ENCODE measurements around the gene HOXB8. TPM values are rescaled to one million over a fixed set of nuclear protein-coding genes. Genes with fewer than 3 reads are reported as not detected.

The HOXB8 gene
- total and polyA plus RNA-seq, 2 experiments from 2014 or later, result not detected

GRCh38 chr17:48600244-48601098 lies 14.6 kb downstream of the HOXB8 start:
- no peaks in the 10 kb centered on the region for H3K36me3 ChIP-seq (ENCODE audit: insufficient read depth)
- peaks cover 65% of the 10 kb centered on the region for H3F3A ChIP-seq (replicated peaks; ENCODE audit: low read depth)
- no peaks in the 10 kb centered on the region for H3K9me2 ChIP-seq (ENCODE audit: insufficient read depth)
- Mint-ChIP-seq H3K4me1 (peaks cover 25% of the 10 kb centered on the region), H3K36me3 (ENCODE audit: low read depth) (peaks cover 3% of the 10 kb centered on the region; the same call in 1 of the 3 replicates), H3K9me3 (peaks cover 4% of the 10 kb centered on the region; the same call in 1 of the 3 replicates), H3K27ac (no peak overlapping the region), H3K4me3 (no peak overlapping the region), H3K27me3 (ENCODE audit: insufficient read depth, low read depth, poor library complexity) (peaks cover 100% of the 10 kb centered on the region)
- DNase-seq (ENCODE audit: low spot score) (no peak), ATAC-seq (no peak)
- H2AFZ ChIP-seq, result no peak overlapping the region
- no peak overlapping the region for H3K4me2 ChIP-seq
- peak; percentile 89 for TF ChIP-seq EZH2 (IDR thresholded peaks at IDR 0.05; ENCODE audit: low read depth, unreplicated experiment)
- no peak for TF ChIP-seq ZNF462 (CRISPR knock-in tag; IDR thresholded peaks at IDR 0.05)
- H3K4me3 ChIP-seq, result no peak overlapping the region
- peaks cover 71% of the 10 kb centered on the region for H4K20me1 ChIP-seq (replicated peaks; ENCODE audit: insufficient read depth)
- no peaks in the 10 kb centered on the region for H3K79me2 ChIP-seq (replicated peaks; ENCODE audit: insufficient read depth)
- H3K4me1 ChIP-seq (ENCODE audit: insufficient read depth), result peaks cover 44% of the 10 kb centered on the region
- H3K27me3 ChIP-seq (ENCODE audit: insufficient read depth), result peaks cover 100% of the 10 kb centered on the region
- H3K27ac ChIP-seq (ENCODE audit: low read depth), result no peak overlapping the region

GRCh38 chr17:48599354-48599753 lies 15.7 kb downstream of the HOXB8 start:
- Histone ChIP-seq H3K9me2 (ENCODE audit: insufficient read depth) (no peaks in the 10 kb centered on the region), H2AFZ (no peak overlapping the region), H3K79me2 (replicated peaks; ENCODE audit: insufficient read depth) (no peaks in the 10 kb centered on the region), H3K27ac (ENCODE audit: low read depth) (no peak overlapping the region), H3K27me3 (ENCODE audit: insufficient read depth) (peaks cover 100% of the 10 kb centered on the region), H3K4me2 (no peak overlapping the region), H3K4me3 (no peak overlapping the region), H3F3A (replicated peaks; ENCODE audit: low read depth) (peaks cover 64% of the 10 kb centered on the region), H4K20me1 (replicated peaks; ENCODE audit: insufficient read depth) (peaks cover 66% of the 10 kb centered on the region), H3K36me3 (ENCODE audit: insufficient read depth) (no peaks in the 10 kb centered on the region), H3K4me1 (ENCODE audit: insufficient read depth) (peaks cover 49% of the 10 kb centered on the region)
- Mint-ChIP-seq H3K36me3 (ENCODE audit: low read depth) (peaks cover 3% of the 10 kb centered on the region; the same call in 1 of the 3 replicates), H3K27ac (no peak overlapping the region), H3K4me3 (no peak overlapping the region), H3K4me1 (peaks cover 27% of the 10 kb centered on the region), H3K27me3 (ENCODE audit: insufficient read depth, low read depth, poor library complexity) (peaks cover 100% of the 10 kb centered on the region), H3K9me3 (peaks cover 4% of the 10 kb centered on the region; the same call in 1 of the 3 replicates)
- DNase-seq (ENCODE audit: low spot score) (no peak), ATAC-seq (no peak)
- TF ChIP-seq EZH2 (IDR thresholded peaks at IDR 0.05; ENCODE audit: low read depth, unreplicated experiment) (peak; percentile 92), STAT1 (IDR thresholded peaks at IDR 0.05; ENCODE audit: unreplicated experiment) (no peak)
